GM21381 (cell line): Measurements from ENCODE around the gene MAPK11.

Experiments
- ATAC-seq: cut with Tn5 transposase; IDR thresholded peaks from one replicate; pipeline ENCODE4 v1.9.1; 2021; ENCODE audit warnings: mild to moderate bottlenecking, moderate library complexity; ENCODE audit not compliant: unreplicated experiment

Gene MAPK11

GRCh38 chr22:50308597-50308935 is 38.4 kb upstream of the MAPK11 start:
- ATAC-seq = no peak

GRCh38 chr22:50307890-50308596 is 37.9 kb upstream of the MAPK11 start:
- ATAC-seq = no peak

- ATAC-seq = no peak
Observed at GRCh38 chr22:50306753-50307749, 36.9 kb upstream of the MAPK11 start, which contains the start of gene PLXNB2. Gene PLXNB2, minus strand, starts transcription at chr22:50307646. Its CDS starts 17,062 bp downstream, at chr22:50290584.

GRCh38 chr22:50305923-50306566 is 35.9 kb upstream of the MAPK11 start:
- no peak for ATAC-seq

- ATAC-seq = no peak
Observed at GRCh38 chr22:50305393-50305922, 35.3 kb upstream of the MAPK11 start.

GRCh38 chr22:50304528-50305392 is 34.6 kb upstream of the MAPK11 start:
- no peak for ATAC-seq

GRCh38 chr22:50303848-50304527 is 33.8 kb upstream of the MAPK11 start:
- no peak for ATAC-seq

GRCh38 chr22:50303515-50303847 is 33.3 kb upstream of the MAPK11 start:
- ATAC-seq = no peak

- no peak for ATAC-seq
Observed at GRCh38 chr22:50302564-50302963, 32.4 kb upstream of the MAPK11 start.

- no peak for ATAC-seq
Observed at GRCh38 chr22:50302041-50302541, 31.9 kb upstream of the MAPK11 start.

- no peak for ATAC-seq
Observed at GRCh38 chr22:50301581-50301991, 31.4 kb upstream of the MAPK11 start.

- no peak for ATAC-seq
Observed at GRCh38 chr22:50300620-50301257, 30.6 kb upstream of the MAPK11 start.

- ATAC-seq = no peak
Observed at GRCh38 chr22:50299785-50300619, 29.8 kb upstream of the MAPK11 start.

- no peak for ATAC-seq
Observed at GRCh38 chr22:50298937-50299784, 29.0 kb upstream of the MAPK11 start.

- ATAC-seq = no peak
Observed at GRCh38 chr22:50298266-50298637, 28.1 kb upstream of the MAPK11 start.

GRCh38 chr22:50297510-50298265 is 27.5 kb upstream of the MAPK11 start:
- ATAC-seq = no peak
